T-helper 1 cell treated with Interleukin-12 subunit alpha and Interleukin-12 subunit beta and Interleukin-4 antibody, amounts not matched to agents 30 ng/mL and 1 ng/mL, for 36 hours (primary cell): ENCODE measurements around the gene MSMB. TPM values are rescaled to one million over a fixed set of nuclear protein-coding genes. Genes with fewer than 3 reads are reported as not detected.
"Not testable (repeated sequence)": the region's sequence is repeated elsewhere in the genome, so short reads cannot be mapped to it uniquely, and the experiment has no call there.

Experiments
- intact Hi-C: fragments of 100-400 bp; cut with micrococcal nuclease; formaldehyde crosslinking; loops from one replicate; pipeline ENCODE4 v1.15.1; 2024
- total RNA-seq: library from RNA; stranded (reverse); gene quantifications from 2 replicates; pipeline ENCODE4 v1.2.3, GENCODE V29; 2022

The MSMB gene, protein sequence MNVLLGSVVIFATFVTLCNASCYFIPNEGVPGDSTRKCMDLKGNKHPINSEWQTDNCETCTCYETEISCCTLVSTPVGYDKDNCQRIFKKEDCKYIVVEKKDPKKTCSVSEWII
- not detected in 2 replicates for total RNA-seq

DNA sequence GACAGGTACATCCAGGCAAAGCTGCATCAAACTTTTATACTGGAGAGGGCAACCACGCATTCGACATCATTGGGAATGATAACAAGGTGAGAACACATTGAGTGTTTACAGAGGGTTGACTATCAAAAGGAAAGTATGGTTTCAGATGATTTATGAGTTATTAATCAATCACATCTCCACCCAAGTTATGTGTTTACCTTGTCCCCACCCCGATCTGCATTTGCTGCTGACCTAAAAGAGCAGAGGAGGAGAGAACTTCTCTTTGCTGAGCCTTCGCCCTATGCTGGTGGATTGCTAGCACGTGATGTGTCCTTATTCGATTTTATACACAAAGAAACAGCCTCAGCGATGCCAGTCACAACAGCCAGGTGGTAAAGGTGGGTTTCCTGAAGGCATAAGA, at the start of gene MSMB:
Gene MSMB (minus strand): TSS at position 9 of the 400 bp plus-strand sequence. CDS start 32 bp downstream, outside the sequence.
- intact Hi-C loops = no loop called here

DNA sequence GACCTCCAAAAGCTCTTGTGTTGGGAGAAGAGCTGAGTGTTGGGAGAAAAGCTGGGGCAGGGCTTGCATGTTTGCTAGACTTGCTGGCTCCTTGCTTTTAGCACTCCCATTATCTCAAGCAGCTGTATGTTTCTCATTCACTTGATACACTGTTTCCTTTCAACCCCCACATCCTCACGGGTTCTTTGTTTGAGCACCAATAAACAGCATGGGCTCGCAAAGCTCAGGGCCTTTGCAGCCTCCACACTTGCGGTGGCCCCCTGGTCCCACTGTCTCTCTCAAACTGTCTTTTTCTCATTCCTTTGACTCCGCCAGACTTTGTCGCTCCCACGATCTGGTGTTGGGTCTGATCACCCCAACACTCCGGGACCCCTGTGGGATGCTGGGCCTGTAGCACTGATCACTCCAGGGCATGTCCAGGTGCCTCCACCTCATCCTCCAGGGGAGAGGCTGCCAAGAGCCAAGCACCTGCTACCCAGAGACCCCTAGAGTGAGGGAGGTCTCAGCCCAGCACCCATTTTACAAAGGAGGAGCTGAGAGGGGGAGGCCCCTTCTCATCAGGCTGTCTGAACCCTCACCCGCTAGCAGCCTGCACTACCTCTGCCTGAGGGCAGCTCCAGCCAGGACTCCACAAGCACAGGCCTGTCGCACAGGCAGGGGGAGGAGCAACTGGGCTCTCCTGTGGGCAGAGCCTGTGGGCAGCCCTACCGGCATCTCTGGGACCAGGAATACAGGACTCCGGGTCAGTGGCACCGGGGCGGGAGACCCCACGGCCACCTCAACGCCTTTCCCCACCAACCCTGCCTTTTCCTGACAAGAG, 49.1 kb upstream of the MSMB start:
- intact Hi-C loops = loop anchor here (1.0 kb wide), 1 partner anchor 173 kb away; no protein-coding TSS in a partner anchor

DNA sequence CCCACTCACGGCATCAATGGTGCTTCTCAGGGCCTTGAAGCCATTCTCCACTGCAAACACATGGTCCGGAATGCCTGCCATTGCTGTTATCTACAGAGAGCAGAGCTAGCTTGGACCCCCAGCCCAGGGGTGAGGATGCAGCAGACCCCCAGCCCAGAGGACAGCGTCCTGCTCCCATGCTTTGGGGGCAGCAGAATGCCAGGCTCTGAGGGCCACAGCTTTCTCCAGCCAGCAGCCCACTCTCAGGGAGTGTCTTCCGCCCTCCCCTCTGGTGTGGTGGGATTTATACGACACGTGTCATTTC, 48.1 kb upstream of the MSMB start:
- intact Hi-C loops = loop anchor here (1.0 kb wide), 1 partner anchor 174 kb away; no protein-coding TSS in a partner anchor

DNA sequence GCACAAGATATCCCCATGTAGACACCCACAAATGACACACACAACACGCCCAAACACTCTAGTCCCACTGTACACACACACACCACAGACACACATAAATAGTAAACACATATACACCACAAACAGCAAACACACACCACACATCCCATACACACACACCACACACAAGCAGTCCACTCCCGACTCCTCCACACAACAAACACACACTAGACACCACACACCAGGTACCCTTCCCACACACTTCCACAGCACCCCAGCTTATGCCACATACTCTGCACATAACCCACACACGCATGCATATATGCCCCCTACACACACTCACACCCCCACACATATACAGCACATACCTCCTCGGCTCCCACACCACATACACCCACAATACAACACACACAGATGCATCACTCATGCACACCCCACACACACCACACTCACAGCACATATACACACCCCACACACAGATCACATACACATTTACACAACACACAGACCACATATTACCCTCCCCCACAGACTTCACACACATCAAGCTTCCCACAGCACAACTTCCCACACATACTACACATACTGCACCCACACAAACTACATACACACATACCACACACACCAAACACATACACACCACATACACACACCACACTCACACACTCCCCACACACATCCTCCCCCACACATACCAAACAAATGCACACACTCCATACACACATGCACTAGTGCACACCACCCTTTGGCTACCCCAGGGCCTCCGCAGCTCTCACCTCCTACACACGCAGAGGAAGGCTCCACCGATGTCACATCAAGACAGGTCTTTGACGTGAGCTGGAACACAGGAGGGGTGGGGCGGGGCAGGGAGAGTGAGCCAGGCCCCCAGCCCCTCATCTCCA, 47.5 kb upstream of the MSMB start:
- intact Hi-C loops = loop anchor here (1.0 kb wide), 1 partner anchor 175 kb away; no protein-coding TSS in a partner anchor

DNA sequence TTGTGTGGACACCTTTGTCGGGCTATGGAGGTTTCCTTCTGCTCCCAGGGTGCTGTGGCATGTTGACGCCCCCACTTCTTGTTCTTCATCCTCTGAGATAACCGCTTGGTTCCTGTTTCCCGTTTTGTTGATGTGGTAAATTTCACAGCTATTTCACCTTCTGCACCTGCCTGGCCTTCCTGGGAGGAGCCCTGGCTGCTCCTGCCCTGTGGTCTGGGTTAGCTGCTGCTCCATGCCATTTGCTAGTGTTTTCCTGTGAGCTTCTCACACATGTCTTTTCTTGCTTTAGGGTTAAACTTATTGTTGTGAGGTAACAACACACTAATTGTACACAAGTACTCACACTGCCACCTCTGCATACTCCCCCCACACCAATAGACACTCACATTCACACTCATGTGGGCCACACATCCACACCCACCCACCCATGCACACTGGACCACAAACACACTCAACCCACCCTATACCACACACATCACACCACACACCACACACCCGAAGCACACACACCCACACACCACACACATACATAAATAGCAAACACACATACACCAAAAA, 46.5 kb upstream of the MSMB start:
- intact Hi-C loops = loop anchor here (1.0 kb wide), 2 partner anchors 14 to 62 kb away; partner anchors contain the start of gene NCOA4

DNA sequence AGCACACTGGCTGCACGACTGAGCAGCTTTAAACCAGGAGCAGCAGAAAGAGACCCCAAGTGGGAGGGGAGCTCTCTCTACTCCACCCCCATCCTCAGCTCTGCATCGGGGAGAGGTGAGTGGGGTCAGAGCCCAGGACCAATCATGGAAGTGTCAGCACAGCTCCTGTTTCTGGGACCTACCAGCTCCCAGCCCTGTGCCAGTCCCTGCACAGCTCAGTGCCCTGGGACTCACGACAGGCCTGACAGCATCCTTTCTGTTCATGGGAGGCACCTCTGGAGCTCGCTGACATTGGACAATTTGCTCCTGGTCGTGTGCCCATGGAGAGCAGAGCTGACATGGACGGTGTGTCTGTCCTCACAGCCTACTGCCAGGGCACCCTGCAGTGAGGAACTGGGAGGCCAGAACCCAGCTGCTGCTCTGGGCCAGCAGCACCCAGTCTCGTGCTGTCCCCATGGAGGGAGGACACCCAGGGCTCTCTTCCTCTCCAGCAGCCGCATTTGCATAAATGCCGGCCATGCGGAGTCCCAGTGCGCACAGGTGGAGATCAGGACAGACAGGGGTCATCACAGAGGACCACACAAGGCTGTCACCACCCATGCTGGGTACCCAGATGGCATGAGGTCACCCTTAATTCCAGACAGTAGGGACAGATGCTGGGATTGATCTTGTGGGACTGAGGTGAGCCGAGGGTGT, 45.9 kb upstream of the MSMB start:
- intact Hi-C loops = loop anchor here (1.0 kb wide), 2 partner anchors 14 to 62 kb away; partner anchors contain the start of gene NCOA4

DNA sequence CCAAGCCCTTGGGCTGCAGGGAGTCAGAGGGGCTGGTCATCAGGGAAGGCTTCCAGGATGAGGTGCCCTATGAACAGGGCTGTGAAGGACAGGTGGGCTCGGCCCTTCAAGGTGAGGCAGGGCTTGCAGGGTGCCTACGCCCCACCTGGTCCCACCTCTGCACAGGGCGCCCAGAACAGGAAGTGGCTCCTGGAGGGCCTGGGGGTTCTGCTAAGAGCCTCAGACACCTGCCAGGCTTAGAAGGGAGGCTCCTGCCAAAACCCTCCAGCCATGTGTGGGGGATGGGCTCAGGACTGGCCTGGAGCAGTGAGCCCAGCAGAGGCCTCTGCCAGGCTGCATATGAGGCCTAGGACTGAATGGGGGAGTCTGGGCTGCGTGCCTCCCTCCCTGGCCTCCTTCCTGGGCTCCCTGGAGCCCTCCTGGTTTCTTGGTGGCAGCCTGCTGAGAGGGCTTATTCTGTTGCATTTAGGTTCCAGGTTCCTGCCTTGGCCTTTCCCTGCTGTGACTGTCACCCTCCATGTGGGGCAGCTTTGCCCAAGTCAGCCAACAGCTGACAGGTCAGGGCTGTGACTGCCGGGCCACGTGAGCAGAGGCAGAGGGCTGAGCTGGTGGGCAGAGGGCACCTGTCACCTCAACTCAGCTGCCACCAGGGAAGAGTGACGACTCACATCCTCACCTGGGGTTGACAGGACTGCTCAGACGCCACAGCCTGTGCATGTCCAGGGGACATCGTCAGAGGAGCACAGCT, 45.2 kb upstream of the MSMB start:
- intact Hi-C loops = no loop called here

DNA sequence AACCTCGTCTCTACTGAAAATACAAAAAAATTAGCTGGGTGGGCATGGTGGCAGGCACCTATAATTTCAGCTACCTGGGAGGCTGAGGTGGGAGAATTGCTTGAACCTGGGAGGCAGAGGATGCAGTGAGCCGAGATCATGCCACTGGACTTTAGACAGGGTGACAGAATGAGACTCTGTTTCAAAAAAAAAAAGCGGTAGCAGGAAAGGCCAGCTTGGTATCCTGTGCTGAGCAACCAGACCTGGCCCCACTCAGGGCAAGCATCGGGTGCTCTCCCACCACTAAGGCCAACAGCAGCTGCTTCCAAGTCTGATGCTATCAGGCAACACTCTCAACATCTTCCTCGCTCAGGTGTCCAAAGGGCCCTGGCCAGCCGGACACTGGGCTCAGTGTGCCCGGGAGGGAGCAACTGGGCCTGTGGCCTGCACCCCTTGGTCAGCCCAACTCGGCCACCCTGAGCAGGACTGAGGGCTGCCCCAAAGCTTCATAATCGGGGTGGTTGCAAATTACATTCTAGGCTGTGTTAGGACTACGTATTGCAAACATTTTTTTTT, 44.3 kb upstream of the MSMB start:
- intact Hi-C loops = no loop called here

DNA sequence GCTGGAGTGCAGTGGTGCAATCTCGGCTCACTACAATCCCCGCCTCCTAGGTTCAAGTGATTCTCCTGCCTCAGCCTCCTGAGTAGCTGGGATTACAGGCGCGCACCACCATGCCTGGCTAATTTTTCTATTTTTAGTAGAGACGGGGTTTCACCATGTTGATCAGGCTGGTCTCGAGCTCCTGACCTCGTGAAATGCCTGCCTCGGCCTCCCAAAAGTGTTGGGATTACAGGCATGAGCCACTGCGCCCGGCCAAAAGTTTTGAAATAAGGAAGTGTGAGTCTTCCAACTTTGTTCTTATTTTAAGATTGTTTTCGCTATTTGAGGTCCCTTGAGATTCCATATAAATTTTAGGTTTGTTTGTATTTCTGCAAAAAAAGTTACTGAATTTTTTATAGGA, 41.3 kb upstream of the MSMB start:
- intact Hi-C loops = not testable (repeated sequence)

DNA sequence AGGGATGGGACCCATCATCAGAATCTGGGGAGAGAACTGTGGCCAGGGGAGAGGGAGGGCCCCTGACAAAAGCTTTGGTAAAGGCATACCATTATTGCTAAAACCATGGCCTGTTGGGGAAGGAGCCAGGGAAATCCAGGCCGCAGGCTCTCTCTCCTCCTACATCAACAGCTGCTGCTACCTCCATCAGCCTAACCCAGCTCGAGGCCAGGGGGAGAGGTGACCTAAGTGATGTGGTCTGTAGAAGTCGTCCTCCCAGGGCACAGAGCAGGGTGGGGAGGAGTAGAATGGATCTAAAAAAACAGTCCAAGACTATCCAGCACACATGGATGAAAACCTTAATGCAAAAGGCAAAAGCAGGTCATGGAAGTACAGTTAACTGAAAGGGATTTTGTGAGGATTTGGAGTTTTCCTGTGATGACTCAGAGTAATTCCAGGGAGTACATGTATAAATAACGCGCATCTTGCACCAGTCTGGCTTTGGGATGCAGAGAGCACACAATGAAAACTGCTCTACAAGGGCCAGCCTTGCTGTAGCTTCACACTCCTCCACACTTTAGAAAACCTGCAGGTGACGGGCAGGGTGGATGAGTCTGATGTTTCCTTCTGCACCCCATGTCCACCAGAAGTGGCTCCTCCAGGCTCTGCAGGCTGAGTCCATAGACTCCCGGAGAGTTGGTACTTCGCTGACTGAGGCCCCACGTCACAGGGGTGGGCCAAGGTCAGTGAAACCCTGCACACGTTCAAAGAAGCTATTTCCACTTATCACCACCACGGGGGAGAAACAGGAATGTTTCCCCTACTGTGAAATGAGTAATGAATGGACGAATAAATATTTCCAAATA, 38.5 kb upstream of the MSMB start:
- intact Hi-C loops = no loop called here

DNA sequence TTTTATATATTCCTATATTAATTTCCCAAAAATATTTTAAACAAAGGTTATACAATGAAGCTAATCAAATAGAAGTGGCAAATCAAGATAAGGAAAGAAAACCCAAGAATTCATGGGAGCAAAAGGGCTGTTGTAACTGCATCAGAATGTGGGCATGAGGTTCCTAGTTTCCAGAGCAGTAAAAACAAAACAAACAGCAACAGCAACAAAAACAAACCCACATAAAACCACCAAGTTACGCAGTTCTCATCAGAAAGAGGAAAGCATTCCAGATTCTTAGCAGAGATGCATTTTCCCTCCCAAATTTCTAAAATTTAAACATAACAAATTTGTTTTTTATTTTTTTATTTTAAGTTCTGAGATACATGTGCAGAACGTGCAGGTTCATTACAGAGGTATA, 34.8 kb upstream of the MSMB start:
- intact Hi-C loops = no loop called here

DNA sequence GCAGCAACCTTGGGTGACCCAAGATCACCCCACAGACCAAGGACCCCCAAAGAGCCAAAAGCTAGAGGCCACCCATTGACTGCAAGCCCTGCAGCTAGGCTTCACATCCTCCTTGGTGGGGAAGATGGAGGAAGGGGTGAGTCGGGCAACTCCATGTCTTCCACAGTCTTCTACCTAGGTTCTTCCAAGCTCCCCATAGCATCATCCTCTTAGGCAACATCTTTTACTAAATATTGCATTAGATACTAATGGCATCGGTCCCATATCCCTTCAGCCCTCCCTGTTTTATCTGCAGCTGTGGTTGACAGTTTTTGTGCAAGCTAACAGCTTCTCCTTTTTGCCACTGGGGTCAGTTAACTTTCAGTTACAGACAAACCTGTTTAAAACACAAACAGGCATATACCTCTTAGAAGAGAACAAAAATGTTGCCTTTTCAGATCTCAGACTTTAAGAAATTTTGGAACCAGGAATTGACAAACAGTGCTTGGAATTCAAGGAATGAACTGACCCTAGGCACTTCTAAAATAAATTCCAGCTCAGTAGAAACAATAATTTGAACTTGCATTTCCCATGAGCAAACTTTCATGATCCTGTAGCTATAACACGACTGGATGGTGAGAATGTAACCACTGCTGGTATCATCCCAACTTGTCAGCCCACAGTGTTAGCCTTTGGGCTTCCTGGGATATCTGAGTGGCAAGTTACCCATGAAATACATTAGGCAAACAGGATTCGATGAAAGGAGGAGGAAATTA, 33.9 kb upstream of the MSMB start:
- intact Hi-C loops = no loop called here

DNA sequence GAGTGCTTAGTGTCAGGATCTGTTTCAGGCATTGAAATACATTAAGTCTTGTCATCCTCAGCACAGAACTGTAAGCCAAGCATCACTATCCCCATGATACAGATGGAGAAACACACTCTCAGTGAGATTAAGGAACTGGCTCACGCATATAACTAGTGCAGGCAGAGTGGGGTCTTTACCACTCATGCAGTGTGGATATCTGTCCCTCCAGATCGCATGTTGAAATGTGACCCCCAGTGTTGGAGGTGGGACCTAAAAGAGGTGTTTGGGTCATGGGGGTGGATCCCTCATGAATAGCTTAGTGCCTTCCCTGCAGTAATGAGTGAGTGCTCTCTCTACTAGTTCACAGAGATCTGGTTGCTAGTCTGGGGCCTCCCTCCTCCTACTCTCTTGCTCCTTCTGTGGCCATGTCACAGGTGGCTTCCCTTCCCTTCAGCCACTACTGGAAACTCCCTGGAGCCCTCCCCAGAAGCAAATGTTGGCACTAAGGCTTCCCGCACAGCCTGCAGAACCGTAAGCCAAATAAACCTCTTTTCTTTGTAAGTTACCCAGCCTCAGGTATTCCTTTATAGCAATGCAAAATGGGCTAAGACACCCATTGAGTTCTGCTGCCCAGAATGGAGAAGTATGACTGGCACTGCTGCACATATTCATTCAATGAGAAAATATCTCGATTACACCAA, 31.8 kb upstream of the MSMB start:
- intact Hi-C loops = no loop called here

DNA sequence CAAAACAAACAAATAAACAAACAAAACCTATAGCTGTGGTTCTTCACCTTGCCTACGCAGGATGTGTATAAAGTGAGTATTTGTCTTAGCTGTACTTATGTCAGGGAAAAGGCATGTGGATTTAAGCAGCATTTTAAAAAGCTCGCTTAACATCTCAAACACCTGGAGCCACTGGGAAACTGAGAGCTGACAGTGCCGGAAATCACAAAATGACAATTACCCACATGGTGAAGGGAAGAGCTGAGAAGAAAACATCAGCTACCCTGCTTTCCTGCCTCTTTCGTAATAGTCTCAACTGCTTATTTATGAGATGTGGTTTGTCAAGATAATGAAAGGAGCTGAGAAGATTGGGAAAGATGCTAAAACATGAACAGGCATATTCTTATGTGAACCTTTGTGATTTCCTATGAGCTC, 31.1 kb upstream of the MSMB start:
- intact Hi-C loops = no loop called here

DNA sequence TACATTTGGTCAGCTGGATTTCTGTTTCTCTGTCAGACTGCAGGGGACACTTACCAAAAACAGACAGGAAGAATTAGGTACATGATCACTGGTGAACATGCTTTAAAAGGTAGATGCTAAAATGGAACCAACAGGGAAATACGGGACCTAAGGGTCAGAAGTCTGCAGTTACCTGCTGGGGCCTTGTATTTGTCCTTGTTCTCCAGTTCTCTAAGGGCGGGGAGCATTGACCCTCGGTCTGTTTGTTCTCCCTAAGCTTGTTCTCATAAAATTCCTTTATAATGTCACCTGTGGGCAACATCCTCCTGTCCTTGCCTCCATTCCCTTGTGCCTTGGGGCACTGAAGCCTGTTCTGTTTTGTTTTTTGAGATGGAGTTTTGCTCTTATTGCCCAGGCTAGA, 29.8 kb upstream of the MSMB start:
- intact Hi-C loops = no loop called here

DNA sequence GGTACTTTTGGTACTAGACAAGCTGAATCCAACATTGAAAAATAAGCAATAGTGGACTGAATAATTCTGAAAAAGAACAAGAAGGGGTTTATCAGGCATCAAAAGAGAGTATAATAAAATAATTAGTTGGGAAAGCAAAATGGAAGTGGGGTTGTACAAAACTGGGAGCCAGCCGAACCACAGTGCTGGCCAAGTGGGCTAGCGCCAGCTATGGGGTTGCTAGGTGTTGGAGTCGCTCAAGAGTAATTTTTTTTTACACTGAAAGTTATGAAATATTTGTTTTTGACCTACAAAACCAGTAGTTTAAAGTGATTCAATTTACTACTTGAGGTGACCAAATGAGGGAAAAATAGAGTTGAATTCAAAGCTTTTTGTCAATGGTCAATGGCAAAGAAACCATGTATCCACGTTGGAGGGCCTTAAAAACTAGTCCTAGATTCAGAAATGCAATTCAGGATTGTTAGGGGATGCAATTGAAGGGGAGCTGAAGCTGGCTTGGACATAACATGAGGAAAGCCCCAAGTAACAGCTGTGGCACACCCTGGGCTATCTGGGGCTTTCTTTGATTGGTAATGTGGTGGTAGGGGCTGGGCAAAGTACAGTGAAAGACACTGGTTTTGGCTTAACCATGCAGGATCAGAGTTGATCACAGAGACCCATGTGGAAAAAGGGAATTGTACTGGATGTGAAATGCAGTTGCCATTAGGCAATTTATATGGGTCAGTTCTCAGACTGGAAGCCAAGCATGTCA, 28.3 kb upstream of the MSMB start:
- intact Hi-C loops = no loop called here

DNA sequence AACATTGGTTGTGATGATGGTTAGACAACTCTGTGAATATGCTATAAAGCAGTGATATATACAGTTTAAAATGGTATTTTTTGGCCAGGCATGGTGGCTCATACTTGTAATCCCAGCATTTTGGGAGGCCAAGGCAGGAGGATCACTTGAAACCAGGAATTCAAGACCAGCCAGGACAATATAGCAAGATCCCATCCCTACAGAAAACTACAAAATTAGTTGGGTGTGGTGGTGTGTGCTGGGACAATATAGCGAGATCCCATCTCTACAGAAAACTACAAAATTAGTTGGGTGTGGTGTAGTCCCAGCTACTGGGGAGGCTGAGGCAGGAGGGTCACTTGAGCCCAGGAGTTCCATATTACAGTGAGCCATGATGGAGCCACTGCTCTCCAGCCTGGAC, 27.5 kb upstream of the MSMB start:
- intact Hi-C loops = no loop called here
